ENCODE measurements around the gene NFIA.

The NFIA gene

DNA sequence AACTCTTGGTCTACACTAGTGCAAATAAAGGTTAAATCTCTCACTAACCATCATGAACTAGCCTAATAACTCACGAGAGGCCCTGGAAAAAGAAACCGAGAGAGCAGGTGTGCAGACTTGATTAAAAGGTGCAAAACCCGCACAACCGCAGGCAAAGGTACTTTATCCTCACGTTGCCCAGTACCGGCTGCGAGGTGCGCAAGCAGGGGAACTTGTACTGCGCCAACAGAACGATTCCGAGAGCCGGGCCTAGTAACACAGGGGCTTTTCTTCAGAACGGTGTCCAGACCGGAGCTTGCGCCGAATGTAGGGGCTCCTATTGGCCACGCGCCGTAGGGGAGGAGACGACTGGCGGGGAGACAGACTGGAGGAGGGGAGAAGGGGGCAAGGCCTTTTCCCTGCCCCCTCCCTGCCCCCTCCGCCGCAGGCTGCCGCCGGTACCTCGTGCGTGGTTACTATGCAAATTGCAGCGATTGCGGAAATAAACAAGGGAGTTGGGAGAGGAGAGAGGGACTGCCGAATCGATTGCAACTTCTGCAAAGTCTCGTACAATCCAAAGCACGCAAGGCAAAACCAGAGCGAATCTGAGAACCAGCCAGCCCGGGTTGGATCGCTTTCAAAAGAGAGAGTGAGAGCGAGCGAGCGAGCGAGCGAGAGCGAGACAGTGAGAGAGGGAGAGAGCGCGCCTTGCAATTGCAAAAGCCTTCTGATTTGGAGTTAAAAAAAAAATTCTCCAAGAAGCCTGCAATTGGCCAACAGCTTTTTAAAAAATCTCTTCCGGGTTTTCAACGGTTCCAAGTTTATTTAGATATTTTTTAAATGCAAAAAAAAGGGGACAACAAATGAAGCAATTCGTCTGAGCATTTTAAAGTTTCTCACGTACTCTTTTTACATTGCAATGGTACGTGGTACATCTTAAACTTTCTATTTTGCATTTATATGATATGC, 5.4 kb upstream of the NFIA start:
- Mint-ChIP-seq H3K4me1 (ENCODE audit: low read depth) (peaks cover 52% of the 10 kb centered on the region), H3K27ac (peak overlapping the region; percentile 88), H3K4me3 (peak overlapping the region; percentile 87), H3K9me3 (no peaks in the 10 kb centered on the region), H3K27me3 (peaks cover 12% of the 10 kb centered on the region), H3K36me3 (ENCODE audit: low read depth) (peaks cover 4% of the 10 kb centered on the region)
- peak; percentile 83 for DNase-seq

DNA sequence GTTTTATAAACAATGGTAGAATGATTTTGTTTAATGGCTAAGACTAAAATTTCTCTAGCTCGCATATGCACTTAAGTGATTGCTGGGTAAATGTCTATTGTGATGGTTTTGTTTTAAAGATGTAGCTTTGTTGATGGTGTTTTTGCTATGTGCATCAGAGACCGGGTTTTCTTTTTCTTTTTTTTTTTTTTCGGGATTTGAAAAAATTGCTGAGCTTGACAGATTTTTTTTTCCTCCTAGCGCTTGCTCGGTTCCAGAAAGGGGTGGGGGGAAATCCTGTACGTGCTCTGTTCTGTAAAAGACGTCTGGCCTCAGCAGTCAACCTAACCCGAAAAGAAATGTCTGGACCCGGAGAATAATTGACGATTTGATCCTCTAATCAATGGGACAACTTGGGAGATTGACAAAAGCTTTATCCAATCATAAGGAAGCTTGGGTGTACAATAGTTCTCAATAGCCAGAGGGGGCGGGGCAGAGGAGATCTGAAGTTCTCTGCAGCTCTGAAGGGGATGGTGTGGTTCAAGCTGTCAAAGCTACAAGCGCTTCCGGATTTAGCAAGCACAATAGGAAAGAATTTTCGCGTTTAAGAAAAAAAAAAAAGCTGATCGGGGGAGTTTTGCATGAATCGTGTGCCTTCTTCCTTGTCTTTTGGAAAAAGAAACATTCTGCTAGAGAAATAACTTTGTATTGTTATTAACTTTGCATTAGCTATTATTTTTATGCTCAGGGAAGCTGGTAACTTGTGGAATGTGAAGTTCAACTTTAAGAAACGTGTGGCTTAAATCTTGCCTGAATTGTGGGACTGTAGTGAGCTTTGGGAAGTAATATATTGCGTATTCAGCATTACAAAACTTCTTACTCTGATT, 4.5 kb upstream of the NFIA start:
- peak overlapping the region; percentile 88 for H3K27ac Mint-ChIP-seq
- peaks cover 52% of the 10 kb centered on the region for H3K4me1 Mint-ChIP-seq (ENCODE audit: low read depth)
- peak overlapping the region; percentile 87 for H3K4me3 Mint-ChIP-seq
- peaks cover 4% of the 10 kb centered on the region for H3K36me3 Mint-ChIP-seq (ENCODE audit: low read depth)
- peak; percentile 84 for DNase-seq
- H3K9me3 Mint-ChIP-seq, result no peaks in the 10 kb centered on the region
- peaks cover 14% of the 10 kb centered on the region for H3K27me3 Mint-ChIP-seq

GRCh38 chr1:61078618-61079295, 3.6 kb upstream of the NFIA start:
- no peak overlapping the region for H3K27ac Mint-ChIP-seq
- H3K9me3 Mint-ChIP-seq, result no peaks in the 10 kb centered on the region
- H3K4me3 Mint-ChIP-seq, result peak overlapping the region; percentile 87
- peaks cover 16% of the 10 kb centered on the region for H3K27me3 Mint-ChIP-seq
- peaks cover 54% of the 10 kb centered on the region for H3K4me1 Mint-ChIP-seq (ENCODE audit: low read depth)
- peaks cover 5% of the 10 kb centered on the region for H3K36me3 Mint-ChIP-seq (ENCODE audit: low read depth)
- DNase-seq, result no peak

DNA sequence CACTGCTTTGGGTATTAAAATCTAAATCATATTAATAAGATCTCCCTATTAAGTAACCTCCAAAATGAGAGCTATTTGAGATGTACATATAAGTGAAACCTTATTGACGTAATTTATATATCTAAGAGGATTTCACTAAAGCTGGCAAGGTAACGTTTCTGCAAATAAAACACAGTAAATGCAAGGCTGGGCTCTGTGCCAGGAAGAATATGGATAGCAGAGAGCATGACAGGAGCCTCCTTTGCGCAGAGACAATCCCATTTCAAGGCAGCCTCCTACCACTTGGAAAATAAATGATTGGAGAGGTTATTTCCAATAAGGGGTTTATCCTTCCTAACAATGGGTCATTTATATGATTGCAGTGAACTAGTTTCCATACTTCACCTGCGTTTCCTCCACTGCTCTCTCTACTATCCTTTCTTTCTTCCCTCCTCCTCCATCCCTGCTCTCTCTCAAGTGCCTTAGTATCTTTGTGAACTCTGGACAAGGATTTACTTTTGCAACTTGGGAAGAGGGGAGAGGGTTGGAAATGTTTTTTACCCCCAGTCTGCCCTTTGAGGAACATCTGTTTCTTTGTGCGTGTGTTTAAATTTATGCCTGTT, 3.0 kb upstream of the NFIA start:
- H3K4me3 Mint-ChIP-seq, result peak overlapping the region; percentile 56
- no peak for DNase-seq
- peaks cover 7% of the 10 kb centered on the region for H3K36me3 Mint-ChIP-seq (ENCODE audit: low read depth)
- no peak overlapping the region for H3K27ac Mint-ChIP-seq
- H3K9me3 Mint-ChIP-seq, result no peaks in the 10 kb centered on the region
- H3K27me3 Mint-ChIP-seq, result peaks cover 22% of the 10 kb centered on the region
- peaks cover 59% of the 10 kb centered on the region for H3K4me1 Mint-ChIP-seq (ENCODE audit: low read depth)

DNA sequence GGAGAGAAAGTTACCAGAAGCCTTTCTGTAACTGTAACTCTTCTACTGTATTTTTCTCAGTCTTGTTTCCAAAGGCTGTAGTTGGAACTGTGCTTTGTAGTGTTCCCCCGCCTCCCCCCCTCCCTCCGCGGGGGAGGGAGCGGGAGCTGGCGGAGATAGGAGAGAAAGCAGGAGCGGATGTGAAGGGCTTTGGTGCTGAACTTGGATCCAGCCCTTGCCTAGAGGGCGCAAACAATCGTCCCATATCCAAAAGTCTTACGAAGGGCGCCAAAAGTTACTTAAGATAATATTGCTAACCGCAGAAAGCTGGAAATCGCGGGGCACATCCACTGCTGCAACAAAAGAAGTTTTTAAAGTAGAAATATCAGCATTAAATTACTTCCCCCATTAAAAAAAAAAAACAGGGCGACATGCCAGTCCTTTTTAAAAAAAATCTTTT, 2.4 kb upstream of the NFIA start:
- peaks cover 24% of the 10 kb centered on the region for H3K27me3 Mint-ChIP-seq
- H3K36me3 Mint-ChIP-seq (ENCODE audit: low read depth), result peaks cover 7% of the 10 kb centered on the region
- peaks cover 62% of the 10 kb centered on the region for H3K4me1 Mint-ChIP-seq (ENCODE audit: low read depth)
- no peaks in the 10 kb centered on the region for H3K9me3 Mint-ChIP-seq
- DNase-seq, result peak; percentile 40
- H3K27ac Mint-ChIP-seq, result no peak overlapping the region
- H3K4me3 Mint-ChIP-seq, result peak overlapping the region; percentile 56

DNA sequence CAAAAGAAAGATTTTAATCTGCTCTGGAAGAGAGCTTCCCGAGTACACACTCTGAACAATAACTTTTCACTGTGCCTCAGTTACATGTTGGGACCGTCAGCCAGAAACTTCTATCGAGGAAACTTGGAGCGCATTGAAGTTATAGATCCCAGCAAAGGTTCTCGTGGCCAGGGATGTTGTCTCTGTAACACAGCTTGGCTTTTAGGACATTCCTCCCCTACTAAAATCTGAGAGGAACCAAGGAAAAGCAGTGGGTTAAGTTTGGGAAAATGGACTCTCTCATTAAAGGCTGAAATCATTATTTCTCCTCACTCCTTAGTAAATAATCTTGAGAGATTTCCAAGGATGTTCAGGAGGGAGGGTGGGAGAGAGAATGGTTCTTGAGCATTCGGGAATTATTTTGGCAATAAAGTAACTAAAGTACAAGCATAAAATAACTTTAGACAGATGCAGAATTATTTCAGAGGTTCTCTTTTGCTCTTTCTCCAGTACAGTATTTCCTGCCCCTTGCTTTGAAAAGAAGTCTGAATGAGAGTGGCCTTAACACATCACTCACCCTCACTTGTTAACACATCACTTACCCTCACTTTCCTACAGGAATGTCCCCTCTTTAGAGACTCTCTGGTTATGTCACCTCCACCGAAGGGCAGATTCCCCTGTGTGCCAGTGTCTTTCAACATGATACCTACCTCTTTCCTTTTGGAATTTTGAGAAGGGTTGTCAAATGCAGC, 1.8 kb upstream of the NFIA start:
- Mint-ChIP-seq H3K9me3 (no peaks in the 10 kb centered on the region), H3K4me1 (ENCODE audit: low read depth) (peaks cover 62% of the 10 kb centered on the region), H3K4me3 (peak overlapping the region; percentile 56), H3K27ac (no peak overlapping the region), H3K27me3 (peaks cover 24% of the 10 kb centered on the region), H3K36me3 (ENCODE audit: low read depth) (peaks cover 7% of the 10 kb centered on the region)
- DNase-seq, result no peak

- no peaks in the 10 kb centered on the region for H3K9me3 Mint-ChIP-seq
- peak overlapping the region; percentile 73 for H3K4me3 Mint-ChIP-seq
- no peak for DNase-seq
- peaks cover 24% of the 10 kb centered on the region for H3K27me3 Mint-ChIP-seq
- peaks cover 7% of the 10 kb centered on the region for H3K36me3 Mint-ChIP-seq (ENCODE audit: low read depth)
- peak overlapping the region; percentile 59 for H3K27ac Mint-ChIP-seq
- H3K4me1 Mint-ChIP-seq (ENCODE audit: low read depth), result peaks cover 60% of the 10 kb centered on the region
These were observed 1.1 kb upstream of the NFIA start for GRCh38 chr1:61081144-61081685.

DNA sequence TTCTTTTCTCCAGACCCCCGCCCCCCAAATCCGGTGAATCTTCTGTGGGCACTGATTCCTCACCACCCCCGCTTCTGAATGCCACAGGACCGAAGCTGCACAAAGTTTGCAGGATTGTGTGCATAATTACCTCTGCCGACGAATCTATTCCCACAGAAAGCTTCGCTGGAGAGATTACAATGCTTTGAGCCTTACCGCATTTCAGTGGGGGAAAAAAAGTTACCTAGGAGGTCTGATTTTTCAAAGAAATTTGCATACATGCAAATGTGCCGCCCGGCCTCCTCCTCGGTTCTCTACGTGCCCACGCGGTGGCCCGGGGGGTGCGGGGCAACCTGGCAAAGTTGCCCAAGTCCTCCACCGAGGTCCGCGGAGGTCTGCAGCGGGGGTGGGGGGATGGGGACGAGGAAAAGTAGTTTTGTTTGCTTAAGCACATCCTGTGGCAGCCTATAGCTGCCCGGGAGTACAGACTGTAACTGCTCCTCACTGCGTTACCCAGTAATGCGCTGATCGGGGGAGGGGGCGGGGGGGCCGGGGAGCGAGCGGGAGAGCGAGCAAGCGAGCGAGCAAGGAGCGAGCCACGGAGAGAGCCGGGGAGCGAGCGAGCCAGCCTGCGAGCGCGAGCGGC, 563 bp upstream of the NFIA start:
- H3K27me3 Mint-ChIP-seq, result peaks cover 24% of the 10 kb centered on the region
- H3K36me3 Mint-ChIP-seq (ENCODE audit: low read depth), result peaks cover 7% of the 10 kb centered on the region
- peak overlapping the region; percentile 73 for H3K4me3 Mint-ChIP-seq
- DNase-seq, result peak; percentile 77
- H3K9me3 Mint-ChIP-seq, result no peaks in the 10 kb centered on the region
- peak overlapping the region; percentile 59 for H3K27ac Mint-ChIP-seq
- peaks cover 54% of the 10 kb centered on the region for H3K4me1 Mint-ChIP-seq (ENCODE audit: low read depth)

DNA sequence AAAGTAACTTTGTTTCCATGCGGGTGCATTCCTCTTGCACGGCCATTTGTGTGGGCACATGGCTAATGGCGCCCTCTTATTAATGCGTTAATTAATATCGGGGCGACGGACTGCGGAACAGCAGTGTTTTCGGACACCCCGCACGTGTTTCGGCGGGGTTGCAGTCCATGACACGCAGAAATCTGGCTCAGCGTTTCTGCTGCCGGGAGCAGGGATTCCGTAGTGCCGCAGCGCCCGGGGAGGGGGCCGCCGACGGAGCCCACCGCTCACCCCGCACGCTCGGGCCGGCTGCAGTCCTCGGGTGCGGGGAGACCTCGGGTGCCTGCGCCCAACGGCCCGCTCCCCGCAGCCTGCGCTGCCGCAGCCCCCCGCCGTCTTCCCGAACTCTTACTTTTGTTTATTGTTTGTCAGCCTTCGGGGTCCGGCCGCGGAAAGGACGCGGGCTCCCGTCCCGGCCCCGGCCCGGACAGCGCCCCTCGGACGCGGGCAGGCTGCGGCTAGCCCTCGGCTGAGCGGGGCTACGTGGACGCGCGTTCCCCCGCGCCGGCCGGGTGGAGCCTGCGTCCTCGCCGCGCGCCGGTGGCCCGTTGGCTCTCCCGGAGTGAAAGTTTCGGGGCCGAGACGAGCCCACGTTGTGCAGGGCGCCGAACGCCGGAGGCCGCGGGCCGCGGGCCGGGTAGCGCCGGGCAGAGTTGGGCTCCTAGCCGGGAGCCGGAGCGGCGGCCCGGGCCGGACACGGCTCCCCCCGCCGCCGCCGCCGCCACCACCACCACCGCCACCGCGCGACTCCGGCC, 849 bp downstream of the NFIA start:
- peak; percentile 56 for DNase-seq
- H3K4me1 Mint-ChIP-seq (ENCODE audit: low read depth), result peaks cover 44% of the 10 kb centered on the region
- peaks cover 24% of the 10 kb centered on the region for H3K27me3 Mint-ChIP-seq
- H3K36me3 Mint-ChIP-seq (ENCODE audit: low read depth), result peaks cover 6% of the 10 kb centered on the region
- H3K4me3 Mint-ChIP-seq, result peak overlapping the region; percentile 83
- no peak overlapping the region for H3K27ac Mint-ChIP-seq
- no peaks in the 10 kb centered on the region for H3K9me3 Mint-ChIP-seq

GRCh38 chr1:61083807-61084440, 1.6 kb downstream of the NFIA start:
- Mint-ChIP-seq H3K36me3 (ENCODE audit: low read depth) (peaks cover 12% of the 10 kb centered on the region), H3K9me3 (no peaks in the 10 kb centered on the region), H3K27ac (peak overlapping the region; percentile 59), H3K27me3 (peaks cover 24% of the 10 kb centered on the region), H3K4me3 (peak overlapping the region; percentile 82), H3K4me1 (ENCODE audit: low read depth) (peaks cover 36% of the 10 kb centered on the region)
- no peak for DNase-seq

DNA sequence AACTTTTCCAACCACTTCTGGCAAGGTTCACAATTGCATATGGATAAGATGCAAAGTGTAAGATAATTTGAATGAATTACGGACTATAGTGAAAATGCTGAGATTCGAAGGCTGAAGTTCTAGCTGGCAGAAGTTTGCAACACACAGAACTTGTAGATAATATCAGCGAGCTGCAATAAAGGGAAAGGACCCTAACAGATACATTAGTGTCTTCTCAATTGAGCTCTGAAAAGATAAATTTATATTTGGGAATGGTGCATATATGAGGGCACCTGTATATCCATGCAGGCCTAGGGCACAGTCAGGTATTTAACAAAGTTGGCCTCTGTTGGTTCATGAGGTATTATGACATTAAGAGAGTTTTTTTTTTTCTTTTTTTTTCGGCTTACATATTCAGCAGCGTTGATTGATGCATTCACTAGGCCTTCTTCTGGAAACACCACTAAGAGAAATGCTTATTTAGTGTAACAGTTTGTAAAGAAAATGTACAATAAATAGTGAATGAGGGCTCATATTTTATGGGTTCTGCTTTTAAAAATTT, 2.2 kb downstream of the NFIA start:
- H3K9me3 Mint-ChIP-seq, result no peaks in the 10 kb centered on the region
- H3K27me3 Mint-ChIP-seq, result peaks cover 23% of the 10 kb centered on the region
- peaks cover 31% of the 10 kb centered on the region for H3K4me1 Mint-ChIP-seq (ENCODE audit: low read depth)
- H3K4me3 Mint-ChIP-seq, result peak overlapping the region; percentile 82
- no peak overlapping the region for H3K27ac Mint-ChIP-seq
- peaks cover 12% of the 10 kb centered on the region for H3K36me3 Mint-ChIP-seq (ENCODE audit: low read depth)
- no peak for DNase-seq
